Measurements from ENCODE around the gene ZNF362.

GRCh38 chr1:33219886-33220661 is 36.2 kb upstream of the ZNF362 start:
- TF ChIP-seq CTCF (IDR thresholded peaks at IDR 0.05; ENCODE audit: poor library complexity) (no peak), EZH2 (IDR thresholded peaks at IDR 0.05; ENCODE audit: borderline replicate concordance) (no peak)

Data from hepatocyte (in vitro differentiated cells).